Limb (tissue), 2 donors: ENCODE results near the gene C17orf50.
"Not testable (repeated sequence)": the region's sequence is repeated elsewhere in the genome, so short reads cannot be mapped to it uniquely, and the experiment has no call there.

Experiments
- DNase-seq, 2 donors: peaks; one replicate each; pipeline ENCODE4 v3.0.0-alpha.2; 2016; ENCODE audit errors: extremely low spot score in 2 of 2

C17orf50 gene

DNA sequence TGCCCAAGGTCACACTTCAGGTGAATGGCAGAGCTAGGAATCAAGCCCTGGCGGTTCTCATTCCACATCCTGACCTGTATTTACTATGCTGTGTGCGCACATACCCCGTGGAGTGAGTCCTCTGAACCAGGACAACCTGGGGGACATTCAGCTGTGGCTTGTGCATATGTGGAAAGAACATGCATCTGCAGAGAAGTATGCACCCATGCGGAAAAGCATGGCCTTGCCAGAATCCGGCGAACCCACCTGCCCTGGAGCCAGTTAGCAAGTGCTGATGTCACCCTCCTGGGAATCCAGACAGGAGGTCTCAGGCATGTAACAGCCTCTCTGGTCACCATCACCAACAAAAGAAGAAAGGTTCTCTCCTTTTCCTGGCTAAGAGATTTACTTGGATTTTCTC, 27.3 kb upstream of the C17orf50 start:
- no peak for DNase-seq

DNA sequence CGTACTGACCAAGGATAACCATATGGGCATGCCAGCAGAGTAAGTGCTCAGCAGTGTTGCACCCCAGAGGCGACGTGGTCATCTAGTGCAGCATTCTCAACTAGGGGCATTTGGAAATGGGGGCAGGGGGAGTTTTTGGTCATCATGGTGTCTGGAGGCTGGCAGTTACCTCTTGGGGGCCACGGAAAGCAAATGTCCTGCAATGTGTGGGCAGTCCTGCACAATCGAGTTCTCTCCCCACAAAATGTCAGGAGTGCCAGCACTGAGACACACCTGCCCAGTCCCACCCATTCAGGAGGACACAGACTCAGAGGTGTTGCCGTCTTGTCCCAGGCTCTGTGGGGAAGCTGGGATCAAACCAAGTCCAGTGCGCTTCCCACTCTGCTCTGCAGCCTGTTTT, 26.3 kb upstream of the C17orf50 start:
- DNase-seq = no peak

DNA sequence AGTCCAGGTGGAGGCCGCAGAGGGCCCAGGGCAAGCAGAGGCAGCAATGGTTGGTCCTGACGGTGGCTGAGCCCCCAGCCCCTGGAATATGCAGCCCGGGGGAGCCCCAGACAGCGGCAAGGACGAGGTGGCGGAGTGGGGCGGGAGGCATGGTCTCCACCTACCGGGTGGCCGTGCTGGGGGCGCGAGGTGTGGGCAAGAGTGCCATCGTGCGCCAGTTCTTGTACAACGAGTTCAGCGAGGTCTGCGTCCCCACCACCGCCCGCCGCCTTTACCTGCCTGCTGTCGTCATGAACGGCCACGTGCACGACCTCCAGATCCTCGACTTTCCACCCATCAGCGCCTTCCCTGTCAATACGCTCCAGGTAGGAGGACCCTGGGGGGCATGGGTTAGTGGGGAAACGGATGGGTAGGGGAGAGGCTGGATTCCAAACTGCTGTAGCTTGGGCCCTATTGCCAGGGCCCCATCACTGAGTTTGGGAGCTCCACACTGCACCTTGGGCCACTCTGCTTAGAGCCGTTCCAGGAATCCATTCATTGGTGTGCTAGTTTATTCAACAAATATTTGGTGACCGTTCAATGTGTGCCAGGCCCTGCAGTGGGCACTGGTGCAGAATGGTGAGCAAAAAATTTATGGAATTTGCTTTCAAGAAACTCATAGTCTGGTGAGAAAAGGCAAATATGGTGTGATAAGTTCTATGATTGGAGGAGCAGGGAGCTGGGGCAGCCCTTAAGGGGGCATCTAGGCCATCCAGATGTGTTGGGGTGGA, 25.5 kb upstream of the C17orf50 start:
- DNase-seq = peak in 1 of 2 donors; percentile 5

DNA sequence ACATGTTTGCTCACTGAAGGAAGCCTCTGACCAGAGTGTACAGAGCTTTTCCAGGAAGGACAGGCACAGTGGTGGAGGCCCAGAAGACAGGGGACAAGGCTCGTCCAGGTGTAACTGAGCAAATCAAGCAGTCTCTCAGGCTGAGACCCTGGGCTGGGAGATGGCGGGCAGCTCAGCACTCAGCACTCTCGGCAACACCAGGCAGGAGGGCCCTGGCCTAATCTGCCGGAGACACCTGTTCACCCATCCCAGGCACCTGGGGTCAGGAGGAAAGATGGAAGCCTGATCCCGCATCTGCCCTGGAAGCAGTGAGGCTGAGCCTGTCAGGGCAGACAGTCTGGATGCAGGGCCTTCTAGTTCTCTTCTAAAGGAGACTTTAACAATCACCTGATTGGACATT, 24.5 kb upstream of the C17orf50 start:
- DNase-seq = peak in 1 of 2 donors; percentile 7

DNA sequence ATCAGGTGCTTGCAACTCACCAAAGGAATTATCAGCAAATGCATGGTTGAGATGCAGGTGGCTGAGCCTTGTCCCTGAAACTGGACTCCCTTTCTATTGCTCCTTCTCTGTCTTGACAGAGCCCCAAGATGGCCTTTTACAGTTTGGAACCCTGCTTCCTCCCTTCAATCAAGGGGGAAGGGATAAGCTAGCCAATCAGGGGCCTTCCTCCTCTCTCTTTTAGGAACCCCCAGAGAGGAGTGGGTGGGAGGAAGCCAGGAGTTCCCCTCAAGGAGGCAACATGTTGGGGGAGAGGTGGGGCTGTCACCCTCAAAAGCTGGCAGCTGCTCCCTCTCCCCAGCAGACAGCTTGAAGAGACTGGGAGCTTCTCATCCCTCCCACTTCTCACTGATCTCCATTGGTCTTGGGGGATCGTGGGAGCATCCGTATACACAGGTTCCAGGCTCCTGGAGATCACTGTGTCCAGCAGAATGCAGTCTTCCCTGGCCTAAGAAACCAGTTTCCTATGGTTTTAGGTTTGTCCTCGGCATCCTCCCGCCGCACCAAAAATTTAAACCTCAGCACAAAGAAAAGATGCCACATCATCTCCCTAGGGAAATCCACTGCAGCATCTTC, 22.1 kb upstream of the C17orf50 start:
- no peak for DNase-seq

DNA sequence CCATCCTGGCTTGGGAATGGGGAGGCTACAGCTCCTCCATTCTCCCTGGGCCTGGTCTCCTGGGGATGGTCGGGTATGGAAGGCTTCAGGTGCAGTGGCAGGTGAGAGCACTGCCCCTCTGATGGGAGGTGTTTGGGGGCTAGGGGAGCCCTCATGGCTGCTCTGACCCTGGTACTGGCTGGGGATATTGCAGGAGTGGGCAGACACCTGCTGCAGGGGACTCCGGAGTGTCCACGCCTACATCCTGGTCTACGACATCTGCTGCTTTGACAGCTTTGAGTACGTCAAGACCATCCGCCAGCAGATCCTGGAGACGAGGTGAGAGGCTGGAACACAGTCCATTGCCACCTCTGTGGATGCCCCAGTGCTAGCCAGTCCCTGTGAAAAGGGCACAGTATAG, 20.5 kb upstream of the C17orf50 start:
- DNase-seq = no peak

DNA sequence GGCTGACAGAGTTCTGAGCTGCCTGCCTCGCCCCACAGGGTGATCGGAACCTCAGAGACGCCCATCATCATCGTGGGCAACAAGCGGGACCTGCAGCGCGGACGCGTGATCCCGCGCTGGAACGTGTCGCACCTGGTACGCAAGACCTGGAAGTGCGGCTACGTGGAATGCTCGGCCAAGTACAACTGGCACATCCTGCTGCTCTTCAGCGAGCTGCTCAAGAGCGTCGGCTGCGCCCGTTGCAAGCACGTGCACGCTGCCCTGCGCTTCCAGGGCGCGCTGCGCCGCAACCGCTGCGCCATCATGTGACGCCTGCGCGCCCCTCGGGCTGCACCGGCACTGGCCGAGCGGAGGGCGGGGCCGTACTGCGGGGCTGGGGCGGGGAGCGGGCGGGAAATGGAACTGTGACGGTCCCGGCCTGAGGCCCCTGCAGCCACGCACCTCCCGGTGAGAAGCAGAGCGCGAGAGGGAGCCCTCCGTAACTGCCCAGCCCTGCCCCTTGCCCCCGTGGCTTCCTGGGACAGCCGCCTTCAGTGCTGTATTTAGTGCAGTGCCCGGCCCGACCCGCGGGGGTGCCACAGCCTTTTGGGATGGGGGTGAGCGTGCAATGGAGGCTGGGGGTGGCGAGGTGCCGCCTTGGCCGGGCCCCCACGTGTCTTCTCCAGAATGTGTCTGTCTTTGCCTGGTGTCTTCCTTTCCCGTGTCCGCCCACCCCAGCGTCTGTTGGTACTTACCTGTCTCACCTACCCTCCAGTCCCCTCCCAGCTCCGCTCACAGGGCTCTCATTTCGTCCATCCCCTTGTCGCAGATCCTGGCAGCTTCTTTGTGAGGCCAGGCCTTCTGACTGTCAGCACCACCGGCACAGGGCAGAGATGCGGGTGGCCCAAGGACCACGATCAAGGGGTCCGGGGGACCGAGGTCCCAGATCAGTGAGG, 19.4 kb upstream of the C17orf50 start:
- no peak for DNase-seq

DNA sequence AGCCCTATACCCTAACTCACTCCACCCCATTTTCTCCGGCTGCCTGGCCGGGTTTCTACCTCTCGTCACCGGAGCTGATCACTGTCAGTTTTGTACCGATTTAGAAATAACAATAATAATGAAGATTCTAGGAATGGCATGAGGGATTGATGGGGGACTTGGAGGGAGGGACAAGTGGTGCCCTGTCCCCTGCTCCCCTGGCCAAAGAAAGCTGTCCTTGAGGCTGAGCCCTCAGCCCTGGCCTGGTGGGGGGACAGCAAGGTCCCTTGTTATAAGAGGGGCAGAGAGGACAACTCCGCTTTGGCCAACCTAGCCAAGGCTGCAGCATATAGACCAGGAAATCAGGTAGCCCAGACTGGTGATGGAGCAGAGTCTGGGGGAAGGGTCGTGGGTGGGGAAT, 18.2 kb upstream of the C17orf50 start:
- DNase-seq = no peak

DNA sequence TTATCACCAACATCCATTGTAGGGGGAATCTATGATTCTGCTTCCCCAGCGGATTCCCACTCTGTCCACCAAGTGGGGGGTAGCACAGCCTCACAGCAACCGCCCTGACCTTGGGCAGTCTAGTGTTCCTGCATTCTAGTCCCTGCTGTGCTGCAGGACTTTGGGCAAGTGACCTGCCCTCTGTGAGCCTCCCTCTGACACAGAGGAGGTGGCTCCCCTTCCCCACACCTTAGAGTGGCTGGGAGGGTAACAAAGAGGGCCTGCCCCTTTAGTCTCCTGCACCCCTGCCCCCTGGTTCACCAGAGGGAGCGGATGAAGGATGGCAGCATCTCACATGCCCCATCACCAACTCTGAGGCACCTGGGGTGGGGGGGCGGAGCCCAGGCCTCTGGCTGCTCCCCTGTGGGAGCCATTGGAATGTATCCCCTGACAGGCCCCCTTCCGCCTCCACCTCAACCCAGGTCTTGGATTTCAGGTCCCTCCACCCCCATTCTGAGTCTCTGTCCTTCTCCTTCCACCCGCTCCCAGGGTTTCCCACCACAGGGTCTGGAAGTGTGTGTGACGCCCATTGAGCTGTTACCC, 17.7 kb upstream of the C17orf50 start:
- no peak for DNase-seq

DNA sequence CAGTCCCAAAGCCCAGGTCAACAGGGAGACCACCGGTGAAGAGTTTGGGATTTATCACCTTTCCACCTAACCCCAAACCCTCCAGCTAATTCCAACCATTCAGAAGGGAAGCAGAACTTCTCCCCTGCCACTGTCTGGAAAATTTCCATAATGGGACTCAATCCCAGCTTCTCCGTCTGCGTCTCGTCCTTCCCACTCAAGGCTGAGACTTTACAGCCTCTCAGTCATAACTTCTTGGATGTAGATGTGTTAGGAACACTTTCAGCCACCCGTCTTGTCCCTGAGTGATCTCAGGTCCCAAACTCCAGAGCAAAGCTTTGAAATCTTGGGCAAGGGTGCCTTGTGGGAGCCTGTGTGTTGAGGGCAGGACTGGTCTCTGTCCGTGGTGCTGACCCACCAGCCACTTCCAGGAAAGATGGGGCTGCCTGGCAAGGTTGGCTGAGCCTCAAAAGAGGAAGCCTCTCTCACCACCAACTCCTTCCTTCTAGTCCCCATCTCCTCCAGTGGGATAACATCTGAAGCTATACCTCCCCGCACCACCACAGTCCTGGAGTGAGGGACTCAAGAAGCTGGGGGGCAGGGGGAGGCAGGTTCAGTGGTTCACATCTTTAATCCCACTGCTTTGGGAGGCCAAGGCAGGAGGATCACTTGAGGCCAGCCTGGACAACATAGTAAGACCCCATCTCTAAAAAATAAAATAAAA, 16.9 kb upstream of the C17orf50 start:
- DNase-seq = peak in 1 of 2 donors; percentile 59

DNA sequence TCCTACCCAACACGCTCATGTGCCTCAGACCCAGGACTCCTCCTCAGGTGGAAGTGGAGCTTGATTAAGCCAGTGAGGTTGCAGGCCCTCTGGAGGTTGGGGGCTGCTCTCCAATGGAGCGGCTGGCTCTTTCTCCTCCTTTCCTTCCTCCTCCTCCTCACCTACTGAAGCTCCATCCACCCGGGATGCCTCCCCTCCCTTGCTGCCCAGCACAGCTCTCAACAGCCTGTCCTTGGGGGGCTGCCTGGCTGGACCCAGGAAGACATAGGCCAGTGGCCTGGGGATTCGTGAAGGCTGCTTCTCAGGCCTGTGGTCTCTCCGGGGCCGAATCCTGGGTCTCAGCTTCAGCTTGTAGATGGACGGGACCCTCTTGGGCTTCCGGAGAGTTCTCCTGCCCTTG, 15.9 kb upstream of the C17orf50 start:
- DNase-seq = no peak

DNA sequence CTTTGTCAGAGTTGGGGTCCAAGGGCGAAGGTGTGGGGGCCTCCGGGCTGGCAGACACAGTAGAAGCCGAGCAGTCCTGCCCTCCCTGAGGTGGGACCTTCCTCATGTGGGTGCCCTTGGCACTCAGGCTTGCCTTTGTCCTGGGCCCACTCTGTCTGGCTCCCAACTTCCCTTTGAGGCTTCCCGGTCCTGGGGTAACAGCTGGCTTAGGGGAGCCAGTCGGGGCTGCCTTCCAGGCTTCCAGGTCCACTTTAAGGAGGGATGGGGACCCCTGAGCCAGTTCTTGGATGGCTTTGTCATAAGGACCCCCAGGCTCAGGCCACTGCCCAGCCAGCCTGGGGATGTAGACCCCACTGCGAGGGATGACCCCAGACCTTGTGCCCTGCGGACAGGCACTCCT, 15.4 kb upstream of the C17orf50 start:
- DNase-seq = no peak

DNA sequence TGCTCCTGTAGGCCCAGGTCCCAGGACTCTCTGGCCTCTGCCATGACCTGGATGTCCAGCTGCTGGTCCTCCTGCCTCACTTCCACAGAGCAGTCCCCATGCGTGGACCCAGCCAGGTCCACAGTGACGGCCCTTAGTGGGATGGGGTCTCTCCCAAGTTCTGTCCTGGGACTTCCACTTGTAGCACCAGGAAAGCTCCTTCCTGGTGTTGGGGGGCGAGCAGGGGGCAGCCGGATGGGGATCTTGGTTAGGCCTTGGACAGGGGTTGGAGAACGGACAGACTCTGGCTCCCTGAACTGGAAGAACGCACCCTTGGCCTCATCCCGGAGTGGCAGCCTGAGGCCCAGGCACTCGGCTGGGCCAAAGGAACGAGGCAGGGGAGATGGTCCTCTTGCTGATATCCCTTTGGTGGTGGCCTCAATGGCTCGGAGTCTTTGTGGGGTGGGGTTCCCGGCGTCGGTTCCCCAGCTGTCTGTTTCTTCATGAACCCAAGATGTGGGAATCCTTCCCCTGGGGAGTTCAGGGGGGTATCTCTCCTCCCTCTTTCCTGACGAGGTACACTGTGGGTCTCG, 14.9 kb upstream of the C17orf50 start:
- DNase-seq = no peak

DNA sequence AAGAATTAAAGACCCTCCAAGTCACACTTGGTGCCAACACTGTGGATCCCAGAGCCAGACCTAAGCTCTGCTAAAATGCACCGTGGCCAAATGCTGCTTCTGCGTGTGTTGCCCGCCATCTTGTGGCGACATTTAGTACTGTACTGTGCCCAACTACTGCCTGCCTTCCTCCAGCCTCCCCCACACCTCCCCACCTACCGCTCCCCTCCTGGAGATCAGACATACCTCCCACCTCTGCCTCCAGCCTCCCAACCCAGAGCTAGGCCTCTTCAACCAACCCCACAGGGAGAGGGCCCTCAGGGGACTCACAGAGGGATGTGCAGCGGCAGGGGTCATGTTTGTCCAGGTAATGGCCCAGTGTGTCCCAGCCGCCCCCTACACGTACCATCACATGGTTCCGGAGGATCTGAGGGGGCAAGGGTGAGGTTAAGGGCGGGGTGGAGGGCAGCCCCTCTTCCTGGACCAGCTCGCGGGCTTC, 13.1 kb upstream of the C17orf50 start:
- DNase-seq = peak; percentile 77 to 84

DNA sequence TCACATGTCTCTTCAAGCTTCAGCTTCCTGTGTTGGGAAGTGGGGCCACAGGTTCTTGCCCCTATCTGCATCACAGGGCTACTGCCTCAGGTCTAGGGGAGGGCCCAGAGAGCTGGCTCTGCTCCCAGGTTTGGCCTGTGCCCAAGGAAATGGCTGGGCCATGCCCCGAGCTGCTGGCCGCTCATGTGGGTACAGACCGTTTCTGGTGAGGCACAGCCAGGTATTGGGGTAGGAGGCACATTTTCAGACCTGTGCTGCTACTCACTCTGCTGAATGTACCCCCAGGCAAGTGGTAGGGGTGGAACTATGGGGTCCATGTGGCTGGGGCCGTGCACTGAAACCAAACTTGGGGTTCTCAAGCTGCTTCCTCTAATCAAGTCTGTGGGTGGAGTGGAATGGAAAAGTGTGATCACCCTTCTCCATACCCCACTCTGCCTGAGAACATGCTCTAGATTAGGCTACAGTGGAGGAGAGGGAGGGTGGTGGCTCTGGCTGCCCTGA, 12.3 kb upstream of the C17orf50 start:
- no peak for DNase-seq

DNA sequence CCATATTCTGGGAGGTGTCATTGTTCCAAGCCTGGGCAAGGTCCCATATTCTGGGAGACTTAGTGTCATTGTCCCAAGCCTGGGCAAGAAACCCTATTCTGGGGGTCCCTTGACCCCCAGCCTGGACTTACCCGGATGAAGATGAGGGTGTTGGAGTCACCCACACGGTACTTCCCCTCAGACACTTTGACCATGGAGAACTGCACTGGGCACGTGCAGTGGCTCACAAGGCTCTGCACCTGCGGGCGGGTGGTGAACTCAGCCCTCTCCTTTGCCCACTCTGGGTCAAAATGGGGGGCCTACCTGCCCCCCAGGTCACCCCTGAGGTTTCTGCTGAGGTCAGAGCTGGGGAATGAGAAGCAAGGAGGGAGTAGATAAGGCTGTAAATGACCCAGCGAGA, 11.7 kb upstream of the C17orf50 start:
- no peak for DNase-seq

DNA sequence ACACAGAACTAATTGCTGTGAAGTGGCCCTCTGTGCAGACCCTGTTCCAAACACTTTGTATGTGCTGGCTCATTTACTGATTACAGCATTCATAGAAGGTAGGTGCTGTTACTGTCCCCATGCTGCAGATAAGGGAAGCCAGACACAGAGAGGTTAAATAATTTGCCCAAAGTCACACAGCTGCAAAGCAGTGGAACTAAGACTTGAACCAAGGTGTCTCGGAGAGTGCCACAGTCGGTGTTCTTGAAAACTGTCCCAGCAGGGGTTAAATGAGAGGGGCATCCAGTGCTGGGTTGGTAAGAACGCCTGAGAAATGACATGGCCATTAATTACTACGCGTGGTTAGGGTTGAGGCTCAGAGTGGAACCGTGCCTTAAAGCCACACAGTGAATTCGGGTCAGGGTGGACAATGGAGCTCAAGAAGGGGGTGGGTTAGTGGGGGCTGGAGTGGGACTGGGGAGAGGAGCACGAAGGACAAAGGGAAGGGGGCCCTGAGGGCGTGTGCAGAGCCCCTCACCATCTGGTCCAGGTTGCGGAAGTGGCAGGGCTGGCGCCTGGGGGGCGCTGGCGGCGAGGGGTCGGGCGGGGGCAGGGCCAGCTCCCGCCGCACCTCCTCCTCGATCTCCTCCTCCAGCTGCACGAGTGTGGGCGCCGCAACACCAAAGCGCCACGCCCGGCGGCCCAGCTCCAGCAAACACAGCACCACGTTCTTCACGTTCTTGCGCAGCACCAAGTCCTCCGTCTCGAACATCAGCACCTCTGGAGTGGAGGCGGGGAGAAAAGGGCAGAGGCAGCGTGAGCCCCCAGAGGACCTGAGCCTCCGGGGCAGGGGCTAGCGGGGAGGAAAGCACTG, 10.9 kb upstream of the C17orf50 start:
- no peak for DNase-seq

DNA sequence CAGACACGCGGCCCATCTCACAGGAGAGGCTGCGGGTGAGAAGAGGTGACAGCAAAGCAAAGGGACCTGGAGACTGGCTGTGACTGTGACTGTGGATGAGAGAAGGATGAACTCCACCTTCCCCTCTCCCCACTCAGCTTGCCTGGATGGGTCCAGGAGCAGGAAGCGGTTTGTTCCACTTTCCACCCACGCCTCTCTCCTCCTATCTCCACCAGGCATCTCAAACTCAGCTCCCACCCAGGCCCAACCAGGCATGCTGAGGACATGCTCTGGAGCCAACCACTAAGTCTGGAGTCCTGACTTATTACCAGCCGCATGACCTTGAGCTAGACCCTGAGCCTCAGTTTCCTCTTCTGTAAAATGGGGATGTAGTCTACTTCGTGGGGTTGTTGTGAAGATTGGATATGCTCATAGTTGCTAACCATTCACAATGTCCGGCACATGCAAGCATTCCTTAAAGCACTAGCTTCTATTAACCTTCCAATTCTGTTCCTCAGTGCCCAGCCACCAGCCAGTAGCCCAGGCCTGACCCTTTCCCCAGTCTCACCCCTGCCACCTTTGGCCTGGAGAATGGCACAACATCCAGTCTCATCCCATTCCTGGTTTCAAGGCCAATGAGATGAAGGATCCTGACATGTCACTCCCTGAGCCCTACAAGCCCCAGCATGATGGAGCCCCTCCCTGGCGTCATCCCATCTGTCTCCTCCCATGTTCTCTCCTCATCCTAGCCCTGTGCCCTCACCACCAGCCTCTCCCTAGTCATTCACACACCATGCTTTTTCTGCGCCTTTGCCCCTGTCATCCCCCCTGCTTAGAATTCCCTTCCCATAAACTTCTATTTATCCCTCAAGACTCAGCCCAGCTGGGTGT, 9.9 kb upstream of the C17orf50 start:
- DNase-seq = no peak

DNA sequence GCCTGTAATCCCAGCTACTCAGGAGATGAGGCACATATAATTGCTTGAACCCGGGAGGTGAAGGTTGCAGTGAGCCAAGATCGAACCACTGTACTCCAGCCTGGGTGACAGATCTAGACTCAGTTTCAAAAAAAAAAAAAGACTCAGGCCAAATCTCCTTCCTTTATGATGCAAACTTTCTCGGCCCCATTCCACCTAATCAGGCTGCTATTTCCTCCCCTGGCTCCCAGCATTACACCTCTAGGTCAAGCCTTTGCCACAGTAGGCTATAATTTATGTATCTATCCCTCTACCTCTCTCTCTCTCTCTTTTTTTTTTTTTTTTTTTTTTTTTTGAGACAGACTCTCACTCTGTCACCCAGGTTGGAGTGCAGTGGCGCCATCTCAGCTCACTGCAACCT, 9.1 kb upstream of the C17orf50 start:
- not testable (repeated sequence) for DNase-seq
